HL-60 (cell line): ENCODE measurements around the gene KCTD7.
"Not testable (repeated sequence)": the region's sequence is repeated elsewhere in the genome, so short reads cannot be mapped to it uniquely, and the experiment has no call there.

Experiments used
- DNase-seq, 2 experiments: peaks; one replicate each; pipeline ENCODE4 v3.0.0-alpha.2; 2010 to 2020; ENCODE audit warnings: low read depth in 1 of 2, low spot score in 1 of 2
- H3K27ac ChIP-seq: fragments of 250-450 bp; sonication (Bioruptor Pico); replicated peaks from 2 replicates; pipeline ENCODE4 v1.5.1; 2020; ENCODE audit warnings: mild to moderate bottlenecking, moderate library complexity
- H3K27me3 ChIP-seq: fragments of 250-450 bp; sonication (Bioruptor Pico); 2 replicates; pipeline ENCODE4 v1.5.1; 2021; ENCODE audit warnings: mild to moderate bottlenecking, moderate library complexity; ENCODE audit not compliant: insufficient read depth, poor library complexity, severe bottlenecking
- H3K4me3 ChIP-seq: replicated peaks from 2 replicates; pipeline ENCODE4 v1.5.1; 2011; ENCODE audit warnings: mild to moderate bottlenecking, control low read depth, low read length; ENCODE audit not compliant: insufficient read depth
- CTCF ChIP-seq: IDR thresholded peaks from one replicate; pipeline ENCODE4 v1.5.1; 2011; ENCODE audit warnings: low read length, control low read depth, inconsistent platforms; ENCODE audit not compliant: insufficient read depth
- GABPA ChIP-seq: IDR thresholded peaks from 2 replicates; pipeline ENCODE4 v1.6.1; 2012; ENCODE audit warnings: low read depth
- POLR2AphosphoS5 ChIP-seq: IDR thresholded peaks from 2 replicates; pipeline ENCODE4 v1.6.1; 2012; ENCODE audit warnings: low read depth
- SPI1 ChIP-seq: IDR thresholded peaks from 2 replicates; pipeline ENCODE4 v1.6.1; 2012; ENCODE audit warnings: low read depth, mild to moderate bottlenecking, borderline replicate concordance
- TF ChIP-seq, protein P1 (sequence below): IDR thresholded peaks from 2 replicates; pipeline ENCODE4 v1.6.1; 2012; ENCODE audit warnings: low read depth; ENCODE audit not compliant: insufficient replicate concordance

The KCTD7 gene

DNA sequence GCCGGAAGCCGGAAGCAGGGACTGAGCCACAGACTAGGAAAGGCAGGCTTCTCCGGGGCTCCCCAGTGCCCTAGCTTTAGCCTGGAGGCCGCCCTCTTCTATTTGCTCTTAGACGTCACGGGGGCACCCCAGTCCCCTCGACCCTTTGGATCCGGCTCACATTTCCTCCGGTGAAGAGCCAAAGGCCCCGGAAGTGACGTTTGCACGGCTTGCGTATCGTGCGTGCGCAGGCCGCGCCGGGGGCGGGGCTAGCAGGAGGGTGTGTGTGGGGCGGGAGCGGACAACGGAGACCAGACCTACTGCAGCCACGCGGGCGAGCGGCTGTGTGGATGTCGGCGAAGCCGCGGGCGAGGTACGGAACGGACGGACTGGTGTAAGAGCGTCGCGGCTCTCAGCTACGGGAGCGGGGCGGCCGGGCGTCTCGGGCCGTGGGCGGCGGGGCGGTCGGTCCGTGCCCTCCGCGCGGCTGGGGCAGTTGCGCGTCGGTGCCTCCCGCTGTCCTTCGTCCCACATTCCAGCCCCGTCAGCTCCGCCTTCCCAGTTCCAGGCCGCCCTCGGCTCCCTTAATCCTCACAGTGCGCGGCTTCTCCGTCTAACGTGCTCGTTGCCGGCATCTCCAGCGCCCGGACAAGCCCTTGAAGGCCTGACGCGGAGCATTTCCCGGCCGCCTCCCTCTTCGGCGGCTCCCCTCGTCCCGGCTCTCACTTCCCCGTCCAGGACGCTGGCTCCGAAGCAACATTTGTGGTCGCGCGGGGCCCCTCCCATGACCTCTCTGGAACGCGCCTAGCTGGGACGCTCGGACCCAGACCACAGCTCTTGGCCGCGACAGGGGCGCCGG is 25.8 kb downstream of the KCTD7 start:
- TF ChIP-seq, protein P1, sequence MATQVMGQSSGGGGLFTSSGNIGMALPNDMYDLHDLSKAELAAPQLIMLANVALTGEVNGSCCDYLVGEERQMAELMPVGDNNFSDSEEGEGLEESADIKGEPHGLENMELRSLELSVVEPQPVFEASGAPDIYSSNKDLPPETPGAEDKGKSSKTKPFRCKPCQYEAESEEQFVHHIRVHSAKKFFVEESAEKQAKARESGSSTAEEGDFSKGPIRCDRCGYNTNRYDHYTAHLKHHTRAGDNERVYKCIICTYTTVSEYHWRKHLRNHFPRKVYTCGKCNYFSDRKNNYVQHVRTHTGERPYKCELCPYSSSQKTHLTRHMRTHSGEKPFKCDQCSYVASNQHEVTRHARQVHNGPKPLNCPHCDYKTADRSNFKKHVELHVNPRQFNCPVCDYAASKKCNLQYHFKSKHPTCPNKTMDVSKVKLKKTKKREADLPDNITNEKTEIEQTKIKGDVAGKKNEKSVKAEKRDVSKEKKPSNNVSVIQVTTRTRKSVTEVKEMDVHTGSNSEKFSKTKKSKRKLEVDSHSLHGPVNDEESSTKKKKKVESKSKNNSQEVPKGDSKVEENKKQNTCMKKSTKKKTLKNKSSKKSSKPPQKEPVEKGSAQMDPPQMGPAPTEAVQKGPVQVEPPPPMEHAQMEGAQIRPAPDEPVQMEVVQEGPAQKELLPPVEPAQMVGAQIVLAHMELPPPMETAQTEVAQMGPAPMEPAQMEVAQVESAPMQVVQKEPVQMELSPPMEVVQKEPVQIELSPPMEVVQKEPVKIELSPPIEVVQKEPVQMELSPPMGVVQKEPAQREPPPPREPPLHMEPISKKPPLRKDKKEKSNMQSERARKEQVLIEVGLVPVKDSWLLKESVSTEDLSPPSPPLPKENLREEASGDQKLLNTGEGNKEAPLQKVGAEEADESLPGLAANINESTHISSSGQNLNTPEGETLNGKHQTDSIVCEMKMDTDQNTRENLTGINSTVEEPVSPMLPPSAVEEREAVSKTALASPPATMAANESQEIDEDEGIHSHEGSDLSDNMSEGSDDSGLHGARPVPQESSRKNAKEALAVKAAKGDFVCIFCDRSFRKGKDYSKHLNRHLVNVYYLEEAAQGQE = no peak
- TF ChIP-seq GABPA = peak; percentile 89
- peak; percentile 90 for TF ChIP-seq POLR2AphosphoS5
- TF ChIP-seq SPI1 = 0 out of 2 replicates have a peak, but pooled peaks have one; percentile 1
- TF ChIP-seq CTCF = no peak
- Histone ChIP-seq H3K27me3 (no peaks in the 10 kb centered on the region), H3K4me3 (peak overlapping the region; percentile 81), H3K27ac (peak overlapping the region; percentile 93)
- peak; percentile 94 to 98 for DNase-seq

- Histone ChIP-seq H3K27ac (peak overlapping the region; percentile 93), H3K4me3 (peak overlapping the region; percentile 81)
- not testable (repeated sequence) for H3K27me3 ChIP-seq
- DNase-seq = peak in 1 of 2 experiments; percentile 45
These were observed 26.6 kb downstream of the KCTD7 start for GRCh38 chr7:66655113-66655806.

DNA sequence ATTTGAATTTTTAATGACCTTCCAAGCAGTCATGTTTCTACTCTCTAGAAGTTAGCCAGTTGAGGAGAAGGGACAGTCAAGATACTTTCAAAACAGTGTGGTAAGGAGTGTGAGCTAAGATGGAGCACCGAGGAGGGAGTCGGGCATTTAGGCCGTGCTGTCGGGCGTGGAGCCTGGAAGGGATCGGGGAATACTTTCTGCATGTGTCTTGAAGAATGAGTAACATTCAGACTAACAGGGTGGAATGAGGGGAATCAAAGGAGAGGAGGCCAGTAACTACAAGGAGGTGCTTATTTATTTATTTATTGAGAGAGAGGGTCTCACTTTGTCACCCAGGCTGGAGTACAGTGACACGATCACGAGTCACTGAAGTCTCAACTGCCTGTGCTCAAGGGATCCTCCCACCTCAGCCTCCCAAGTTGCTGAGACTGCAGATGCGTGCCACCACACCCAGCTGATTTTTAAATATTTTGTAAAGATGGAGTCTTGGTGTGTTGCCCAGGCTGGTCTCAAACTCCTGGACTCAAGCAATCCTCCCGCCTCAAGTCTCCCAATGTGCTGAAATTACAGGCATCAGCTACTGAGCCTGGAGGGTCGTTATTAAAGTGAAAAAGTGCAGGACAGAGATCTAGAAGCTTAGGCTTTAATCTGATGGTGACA is 27.3 kb downstream of the KCTD7 start:
- not testable (repeated sequence) for H3K4me3 ChIP-seq, DNase-seq, H3K27me3 ChIP-seq, H3K27ac ChIP-seq

DNA sequence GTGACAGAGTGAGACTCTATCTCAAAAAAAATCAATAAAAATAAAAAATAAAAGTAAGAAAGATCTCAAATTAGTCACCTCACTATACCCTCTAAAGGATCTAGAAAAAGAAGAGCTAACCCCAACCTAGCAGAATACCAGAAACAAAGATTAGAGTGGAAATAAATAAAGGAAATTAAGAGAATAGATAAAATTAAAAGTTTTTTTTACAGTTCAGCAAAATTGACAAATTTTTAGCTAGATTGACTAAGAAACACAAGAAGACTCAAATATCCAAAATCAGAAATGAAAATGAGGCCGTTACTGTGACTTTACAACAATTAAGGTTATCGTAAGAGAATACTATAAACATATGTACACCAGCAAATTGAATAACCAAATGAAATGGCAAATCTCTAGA is 29.1 kb downstream of the KCTD7 start:
- Histone ChIP-seq H3K27ac (no peak overlapping the region), H3K4me3 (no peak overlapping the region), H3K27me3 (no peaks in the 10 kb centered on the region)
- no peak for DNase-seq
- TF ChIP-seq, protein P1 = no peak
- TF ChIP-seq GABPA = no peak

- H3K27me3 ChIP-seq = no peaks in the 10 kb centered on the region
- H3K27ac ChIP-seq = no peak overlapping the region
- TF ChIP-seq GABPA = no peak
- TF ChIP-seq, protein P1 = no peak
- no peak for TF ChIP-seq POLR2AphosphoS5
- no peak for TF ChIP-seq SPI1
- no peak for TF ChIP-seq CTCF
- H3K4me3 ChIP-seq = no peak overlapping the region
- DNase-seq = no peak
These were observed 34.1 kb downstream of the KCTD7 start for GRCh38 chr7:66662646-66663264.
